ENCODE data around the gene AGPAT3.

DNA sequence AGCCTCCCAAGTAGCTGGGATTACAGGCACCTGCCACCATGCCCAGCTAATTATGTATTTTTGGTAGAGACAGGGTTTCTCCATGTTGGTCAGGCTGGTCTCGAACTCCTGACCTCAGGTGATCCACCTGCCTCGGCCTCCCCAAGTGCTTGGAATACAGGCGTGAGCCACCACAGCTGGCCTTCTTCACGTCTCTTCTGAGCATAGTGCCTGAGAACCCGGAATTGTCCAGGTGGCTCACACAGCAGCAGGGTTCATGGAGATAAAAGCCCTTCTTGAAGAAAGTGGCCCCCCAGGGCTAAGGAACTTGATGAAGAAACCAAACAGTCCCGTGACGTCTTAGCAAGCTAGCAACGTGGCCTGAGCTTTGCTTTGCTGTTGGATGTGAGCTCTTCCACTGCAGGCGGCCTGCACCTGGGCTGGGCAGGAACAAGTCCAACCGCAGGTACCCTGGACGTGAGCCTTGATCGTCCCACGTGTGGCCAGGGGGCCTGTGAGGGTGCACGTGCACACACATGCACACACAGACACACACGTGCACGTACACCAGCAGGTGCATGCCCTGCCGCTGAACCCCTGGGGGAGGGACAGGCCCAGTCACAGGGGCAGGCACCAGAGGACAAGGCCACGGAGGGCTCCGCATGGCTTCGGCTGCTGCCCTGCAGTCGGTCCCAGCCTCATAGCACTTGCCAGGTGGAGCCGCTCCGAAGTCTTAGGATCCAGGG, 123.6 kb downstream of the AGPAT3 start:
- TF ChIP-seq, protein P1, sequence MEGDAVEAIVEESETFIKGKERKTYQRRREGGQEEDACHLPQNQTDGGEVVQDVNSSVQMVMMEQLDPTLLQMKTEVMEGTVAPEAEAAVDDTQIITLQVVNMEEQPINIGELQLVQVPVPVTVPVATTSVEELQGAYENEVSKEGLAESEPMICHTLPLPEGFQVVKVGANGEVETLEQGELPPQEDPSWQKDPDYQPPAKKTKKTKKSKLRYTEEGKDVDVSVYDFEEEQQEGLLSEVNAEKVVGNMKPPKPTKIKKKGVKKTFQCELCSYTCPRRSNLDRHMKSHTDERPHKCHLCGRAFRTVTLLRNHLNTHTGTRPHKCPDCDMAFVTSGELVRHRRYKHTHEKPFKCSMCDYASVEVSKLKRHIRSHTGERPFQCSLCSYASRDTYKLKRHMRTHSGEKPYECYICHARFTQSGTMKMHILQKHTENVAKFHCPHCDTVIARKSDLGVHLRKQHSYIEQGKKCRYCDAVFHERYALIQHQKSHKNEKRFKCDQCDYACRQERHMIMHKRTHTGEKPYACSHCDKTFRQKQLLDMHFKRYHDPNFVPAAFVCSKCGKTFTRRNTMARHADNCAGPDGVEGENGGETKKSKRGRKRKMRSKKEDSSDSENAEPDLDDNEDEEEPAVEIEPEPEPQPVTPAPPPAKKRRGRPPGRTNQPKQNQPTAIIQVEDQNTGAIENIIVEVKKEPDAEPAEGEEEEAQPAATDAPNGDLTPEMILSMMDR (IDR thresholded peaks at IDR 0.05): no peak
- no peak for TF ChIP-seq EP300 (IDR thresholded peaks at IDR 0.05)

Measured in suprapubic skin (tissue), 3 donors.